Activated naive CD8-positive, alpha-beta T cell treated with anti-CD3 and anti-CD28 coated beads, Interleukin-2, amount 50 U/mL, for 24 hours (primary cell): ENCODE results near the gene AMPH.
A peak's percentile ranks its signal among the peaks of the same experiment; 100 is the strongest.

Experiments used
- ATAC-seq: fragments of 150-1000 bp; cut with Tn5 transposase; one replicate; pipeline ENCODE4 v1.10.0; 2021
- DNase-seq: peaks from one replicate; pipeline ENCODE4 v3.0.0; 2021
- H3K27ac Mint-ChIP-seq: one replicate; pipeline ENCODE4 v1.8.0; 2021; ENCODE audit warnings: mild to moderate bottlenecking, mixed read lengths
- H3K27me3 Mint-ChIP-seq: one replicate; pipeline ENCODE4 v1.8.0; 2021; ENCODE audit warnings: mixed read lengths
- H3K36me3 Mint-ChIP-seq: one replicate; pipeline ENCODE4 v1.8.0; 2021; ENCODE audit warnings: low read depth, mixed read lengths
- H3K4me1 Mint-ChIP-seq: one replicate; pipeline ENCODE4 v1.8.0; 2021; ENCODE audit warnings: mixed read lengths
- H3K4me3 Mint-ChIP-seq: one replicate; pipeline ENCODE4 v1.8.0; 2021; ENCODE audit warnings: mild to moderate bottlenecking, moderate library complexity, mixed read lengths
- H3K9me3 Mint-ChIP-seq: one replicate; pipeline ENCODE4 v1.8.0; 2021; ENCODE audit warnings: mixed read lengths

AMPH gene

DNA sequence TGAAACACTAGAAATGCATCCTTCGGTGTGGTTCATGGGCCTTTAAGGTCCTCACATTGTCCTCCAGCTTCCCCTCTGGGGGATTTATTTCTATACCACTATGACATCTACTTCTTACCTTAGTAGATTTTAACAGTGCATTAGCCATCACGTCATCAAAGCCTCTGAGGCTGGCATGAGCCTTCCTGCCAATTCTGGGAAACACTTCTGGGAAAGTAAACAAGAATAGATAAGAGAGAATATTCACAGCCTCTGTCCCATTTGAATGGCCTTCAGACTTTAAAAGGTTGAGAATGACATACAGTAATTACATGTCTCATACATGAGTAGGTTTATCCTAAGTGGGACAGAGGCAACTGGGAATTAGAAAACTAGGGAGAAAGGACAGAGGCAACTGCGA, 89.7 kb downstream of the AMPH start:
- H3K27me3 Mint-ChIP-seq = no peaks in the 10 kb centered on the region
- H3K27ac Mint-ChIP-seq = no peak overlapping the region
- no peaks in the 10 kb centered on the region for H3K36me3 Mint-ChIP-seq
- ATAC-seq (no peak), DNase-seq (no peak)
- no peak overlapping the region for H3K4me3 Mint-ChIP-seq
- H3K9me3 Mint-ChIP-seq = no peaks in the 10 kb centered on the region
- peaks cover 16% of the 10 kb centered on the region for H3K4me1 Mint-ChIP-seq

DNA sequence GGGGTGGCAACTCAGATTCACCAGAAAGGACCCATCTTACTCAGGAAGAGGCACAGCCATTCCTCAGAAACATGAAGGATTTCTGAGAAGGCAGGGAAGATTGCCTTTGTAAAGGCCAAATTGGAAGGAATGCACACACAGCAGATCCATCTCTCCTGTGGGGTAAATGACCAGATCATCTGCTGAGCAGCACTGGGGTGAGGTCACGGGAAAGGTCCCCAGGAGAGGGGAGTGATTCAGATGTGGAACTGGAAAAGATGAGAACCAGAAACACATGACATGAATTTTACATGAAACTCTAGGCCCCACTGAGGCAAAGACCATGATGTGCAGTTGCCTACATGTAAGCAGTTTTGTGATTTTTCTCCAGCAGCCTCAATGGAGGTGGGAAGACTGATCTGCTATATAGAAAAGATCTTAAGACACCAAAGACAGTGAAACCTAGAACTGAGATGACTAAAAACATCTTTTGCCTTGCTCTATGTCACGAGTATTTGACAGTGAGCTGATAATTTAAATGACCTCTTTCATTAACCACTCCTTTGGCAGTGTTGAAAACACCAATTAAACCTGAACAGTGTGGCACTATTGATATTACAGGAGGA, 91.6 kb downstream of the AMPH start:
- H3K36me3 Mint-ChIP-seq = no peaks in the 10 kb centered on the region
- DNase-seq (no peak), ATAC-seq (peak; percentile 51)
- H3K27ac Mint-ChIP-seq = no peak overlapping the region
- no peak overlapping the region for H3K4me3 Mint-ChIP-seq
- H3K4me1 Mint-ChIP-seq = peaks cover 16% of the 10 kb centered on the region
- no peaks in the 10 kb centered on the region for H3K27me3 Mint-ChIP-seq
- no peaks in the 10 kb centered on the region for H3K9me3 Mint-ChIP-seq

DNA sequence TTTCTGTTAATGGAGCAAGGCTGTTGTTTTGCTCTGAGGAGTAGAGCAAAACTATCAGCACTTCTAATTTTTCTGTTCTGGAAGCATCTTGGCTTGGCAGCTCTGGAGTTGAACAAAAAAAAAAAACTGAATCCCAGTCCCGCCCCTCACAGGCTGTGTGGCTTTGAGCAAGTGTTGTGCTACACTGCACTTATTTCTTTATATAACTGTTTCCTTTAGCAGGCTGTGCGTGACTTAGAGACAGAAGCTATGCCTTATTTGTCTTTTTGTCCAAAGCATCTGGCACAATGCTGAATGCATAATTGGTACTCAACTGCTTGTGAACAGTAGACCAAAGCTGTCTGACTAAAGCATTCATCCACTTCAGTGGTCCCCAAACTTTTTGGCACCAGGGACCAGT, 96.1 kb downstream of the AMPH start:
- Mint-ChIP-seq H3K9me3 (no peaks in the 10 kb centered on the region), H3K4me3 (no peak overlapping the region), H3K27ac (no peak overlapping the region), H3K36me3 (no peaks in the 10 kb centered on the region), H3K4me1 (peaks cover 10% of the 10 kb centered on the region), H3K27me3 (no peaks in the 10 kb centered on the region)
- DNase-seq = no peak
- ATAC-seq = no peak

DNA sequence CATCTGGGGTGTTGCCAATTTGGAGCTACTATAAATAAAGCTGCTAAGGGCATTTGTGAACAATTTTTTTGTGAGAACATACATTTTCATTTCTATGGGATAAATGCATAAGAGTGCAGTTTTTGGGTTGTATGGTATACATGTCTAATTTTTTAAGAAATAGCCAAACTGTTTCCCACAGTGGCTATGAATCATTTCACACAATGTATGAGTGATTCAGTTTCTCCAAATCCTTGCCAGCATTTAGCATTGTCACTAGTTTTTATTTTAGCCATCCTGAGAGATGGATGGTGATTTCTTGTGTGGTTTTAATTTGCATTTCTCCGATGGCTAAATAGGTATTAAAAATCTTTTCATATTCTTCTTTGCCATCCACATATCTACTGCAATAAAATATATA, 105.3 kb downstream of the AMPH start:
- Mint-ChIP-seq H3K27ac (no peak overlapping the region), H3K27me3 (no peaks in the 10 kb centered on the region), H3K9me3 (no peaks in the 10 kb centered on the region), H3K4me1 (no peaks in the 10 kb centered on the region), H3K36me3 (no peaks in the 10 kb centered on the region), H3K4me3 (no peak overlapping the region)
- DNase-seq = no peak
- ATAC-seq = peak; percentile 59

DNA sequence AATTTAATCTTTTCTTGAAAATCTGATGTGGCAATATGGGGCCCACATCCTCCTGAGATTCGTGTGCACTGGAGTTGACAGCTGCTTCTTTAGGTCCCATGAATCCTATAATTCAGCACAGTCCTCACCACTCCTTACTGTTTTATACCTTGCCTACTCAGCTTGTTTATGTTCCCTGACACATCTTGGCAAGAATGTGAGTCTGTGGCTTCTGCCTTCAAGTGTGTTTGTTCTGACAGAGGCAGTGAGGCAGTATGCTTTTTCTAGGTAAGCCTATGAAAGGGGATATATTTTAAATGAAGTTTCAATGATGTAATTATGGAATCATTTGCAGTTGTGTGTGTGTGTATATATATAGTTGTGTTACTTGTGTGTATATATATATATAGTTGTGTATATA, 106.4 kb downstream of the AMPH start:
- DNase-seq (no peak), ATAC-seq (no peak)
- Mint-ChIP-seq H3K27ac (no peak overlapping the region), H3K4me3 (no peak overlapping the region), H3K9me3 (no peaks in the 10 kb centered on the region), H3K36me3 (no peaks in the 10 kb centered on the region), H3K4me1 (no peaks in the 10 kb centered on the region), H3K27me3 (peaks cover 2% of the 10 kb centered on the region)

DNA sequence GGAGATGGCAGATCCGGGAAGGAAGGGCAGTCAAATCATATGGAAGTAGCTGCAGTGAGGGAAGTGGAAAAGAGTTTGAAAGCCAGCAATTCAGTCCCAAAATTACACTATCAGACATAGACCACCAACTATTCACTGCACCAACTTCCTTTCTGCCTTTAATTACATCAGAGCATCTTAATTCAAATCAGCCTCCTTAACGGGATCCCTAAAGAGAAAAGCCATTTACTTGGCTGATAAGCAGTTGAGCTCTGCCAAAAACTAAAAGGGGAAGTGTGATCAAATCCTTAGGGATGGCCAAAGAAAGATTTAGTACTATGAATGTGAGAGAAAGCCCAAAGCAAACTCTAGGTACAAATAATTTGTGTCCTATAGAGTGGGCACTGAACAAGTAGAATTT, 110.4 kb downstream of the AMPH start:
- no peaks in the 10 kb centered on the region for H3K4me1 Mint-ChIP-seq
- H3K27me3 Mint-ChIP-seq = peaks cover 2% of the 10 kb centered on the region
- no peak for ATAC-seq
- no peak for DNase-seq
- H3K9me3 Mint-ChIP-seq = peaks cover 2% of the 10 kb centered on the region
- no peak overlapping the region for H3K27ac Mint-ChIP-seq
- no peak overlapping the region for H3K4me3 Mint-ChIP-seq
- H3K36me3 Mint-ChIP-seq = no peaks in the 10 kb centered on the region

DNA sequence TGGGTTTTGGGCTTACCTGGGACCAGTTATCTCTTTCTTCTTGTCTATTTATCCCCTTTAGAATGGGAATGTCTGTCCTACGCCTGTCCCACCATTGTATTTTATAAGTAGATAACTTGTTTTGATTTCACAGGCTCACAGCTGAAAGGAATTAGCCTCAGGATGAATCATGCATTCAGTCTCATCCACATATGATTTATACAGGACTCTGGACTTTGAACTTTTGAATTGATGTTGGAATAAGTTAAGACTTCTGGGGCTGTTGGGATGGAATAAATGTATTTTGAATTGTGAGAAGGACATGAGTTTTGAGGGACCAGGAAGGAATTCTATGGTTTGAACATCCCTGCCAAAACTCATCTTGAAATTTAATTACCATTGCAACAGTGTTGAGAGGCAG, 112.6 kb downstream of the AMPH start:
- DNase-seq = no peak
- Mint-ChIP-seq H3K27ac (no peak overlapping the region), H3K4me3 (no peak overlapping the region), H3K9me3 (peaks cover 8% of the 10 kb centered on the region), H3K27me3 (peaks cover 2% of the 10 kb centered on the region), H3K36me3 (no peaks in the 10 kb centered on the region), H3K4me1 (no peaks in the 10 kb centered on the region)
- ATAC-seq = no peak

DNA sequence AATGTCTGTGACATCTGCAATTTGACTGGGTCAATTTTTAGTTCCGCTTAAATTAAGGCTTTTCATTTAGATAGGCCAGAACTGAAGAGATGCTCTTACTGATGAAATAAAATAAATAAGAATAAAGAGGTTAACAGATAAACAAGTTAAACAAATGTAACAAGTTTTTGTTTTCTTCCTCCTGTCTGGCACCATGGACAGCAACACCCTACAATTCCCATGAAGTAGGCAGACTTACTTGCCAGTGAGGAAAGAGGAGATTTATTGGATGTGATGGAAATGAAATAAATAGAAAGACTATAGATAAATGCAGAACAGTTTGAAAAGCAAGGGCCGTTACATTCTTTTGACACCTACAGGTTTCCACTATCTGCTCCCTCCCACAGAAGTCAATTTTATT, 118.5 kb downstream of the AMPH start:
- no peak overlapping the region for H3K4me3 Mint-ChIP-seq
- no peak for DNase-seq
- no peak for ATAC-seq
- H3K9me3 Mint-ChIP-seq = peaks cover 8% of the 10 kb centered on the region
- no peaks in the 10 kb centered on the region for H3K4me1 Mint-ChIP-seq
- no peak overlapping the region for H3K27ac Mint-ChIP-seq
- H3K36me3 Mint-ChIP-seq = no peaks in the 10 kb centered on the region
- no peaks in the 10 kb centered on the region for H3K27me3 Mint-ChIP-seq

DNA sequence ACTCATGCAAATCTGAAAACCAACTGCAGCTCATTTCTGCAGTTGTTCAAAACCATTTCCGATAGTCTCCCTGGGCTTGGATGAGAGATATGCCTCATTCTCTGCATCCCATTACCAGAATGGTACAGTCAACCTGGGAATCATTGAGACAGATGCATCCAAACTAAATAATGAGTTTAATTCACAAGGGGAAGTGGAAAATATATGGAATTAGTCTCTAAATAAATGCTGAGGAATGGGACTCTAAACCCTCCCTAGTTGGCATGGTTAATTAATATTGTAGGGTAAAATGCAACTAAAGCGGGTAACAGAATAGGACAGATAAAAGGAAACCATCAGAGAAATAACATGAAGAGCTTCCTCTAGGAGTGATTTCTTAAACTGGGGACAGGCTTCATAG, 118.9 kb downstream of the AMPH start:
- peaks cover 8% of the 10 kb centered on the region for H3K9me3 Mint-ChIP-seq
- DNase-seq (no peak), ATAC-seq (no peak)
- H3K4me3 Mint-ChIP-seq = no peak overlapping the region
- H3K36me3 Mint-ChIP-seq = no peaks in the 10 kb centered on the region
- no peaks in the 10 kb centered on the region for H3K27me3 Mint-ChIP-seq
- no peak overlapping the region for H3K27ac Mint-ChIP-seq
- no peaks in the 10 kb centered on the region for H3K4me1 Mint-ChIP-seq

DNA sequence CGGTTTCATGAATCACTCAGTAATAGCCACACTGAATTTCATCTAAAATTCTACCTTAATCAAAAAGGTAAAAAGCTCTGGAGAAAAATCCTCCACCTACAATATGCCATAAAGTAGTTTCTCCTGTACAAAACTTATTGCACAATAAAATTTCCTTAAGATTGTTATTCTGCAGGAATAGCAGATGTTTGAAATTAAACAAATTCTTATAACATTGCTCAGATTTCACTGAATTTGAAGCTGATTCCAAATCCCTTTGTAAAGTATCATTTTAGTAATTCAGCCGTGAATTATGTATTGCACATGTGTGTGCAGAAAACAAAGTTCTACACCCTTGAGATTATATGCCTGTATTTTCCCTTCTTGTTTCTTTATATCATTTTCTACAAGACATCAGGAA, 123.8 kb downstream of the AMPH start:
- Mint-ChIP-seq H3K36me3 (no peaks in the 10 kb centered on the region), H3K4me3 (no peak overlapping the region), H3K4me1 (no peaks in the 10 kb centered on the region), H3K27me3 (peaks cover 2% of the 10 kb centered on the region), H3K9me3 (no peaks in the 10 kb centered on the region), H3K27ac (no peak overlapping the region)
- DNase-seq (no peak), ATAC-seq (no peak)

DNA sequence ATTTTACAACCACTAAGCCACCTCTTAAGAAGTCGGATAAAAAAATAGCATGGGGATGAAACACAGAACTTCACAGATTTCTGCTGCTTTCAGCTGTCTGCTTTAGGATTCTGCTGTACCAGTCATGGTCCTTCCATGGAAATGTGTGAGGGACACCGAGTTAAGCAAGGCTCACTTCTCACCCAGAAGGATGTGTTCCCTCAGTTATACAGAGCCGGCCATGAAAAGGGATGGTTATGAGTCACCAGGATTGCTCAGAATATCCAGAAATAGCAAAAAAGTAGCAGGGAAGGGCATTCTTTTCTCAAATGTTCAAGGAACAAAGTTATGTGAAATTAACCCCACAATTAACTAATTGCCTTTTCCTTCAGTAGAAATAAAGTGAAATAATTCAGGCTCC, 124.4 kb downstream of the AMPH start:
- no peaks in the 10 kb centered on the region for H3K36me3 Mint-ChIP-seq
- no peak overlapping the region for H3K27ac Mint-ChIP-seq
- ATAC-seq (no peak), DNase-seq (no peak)
- peaks cover 2% of the 10 kb centered on the region for H3K27me3 Mint-ChIP-seq
- no peaks in the 10 kb centered on the region for H3K9me3 Mint-ChIP-seq
- no peak overlapping the region for H3K4me3 Mint-ChIP-seq
- no peaks in the 10 kb centered on the region for H3K4me1 Mint-ChIP-seq

DNA sequence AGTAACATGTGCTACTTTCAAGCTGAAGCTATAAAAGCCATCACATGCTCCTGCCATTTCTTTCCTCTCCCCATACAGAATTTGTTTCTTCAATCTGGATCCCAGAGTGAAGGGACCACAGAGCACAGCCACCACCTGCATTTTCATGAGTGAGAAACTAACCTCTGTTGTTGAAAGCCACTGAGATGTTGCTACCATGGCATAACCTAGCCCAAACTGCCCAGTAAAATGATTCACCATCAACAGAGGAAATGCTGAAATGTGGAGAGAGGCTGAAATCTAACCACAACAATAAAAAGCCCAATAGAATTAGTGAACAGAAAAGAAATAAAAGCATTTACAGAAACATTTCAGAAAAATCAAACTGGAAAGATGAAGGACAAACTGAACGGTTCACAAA, 125.2 kb downstream of the AMPH start:
- DNase-seq (no peak), ATAC-seq (no peak)
- H3K4me3 Mint-ChIP-seq = no peak overlapping the region
- H3K36me3 Mint-ChIP-seq = no peaks in the 10 kb centered on the region
- H3K4me1 Mint-ChIP-seq = no peaks in the 10 kb centered on the region
- H3K27ac Mint-ChIP-seq = no peak overlapping the region
- H3K27me3 Mint-ChIP-seq = peaks cover 2% of the 10 kb centered on the region
- no peaks in the 10 kb centered on the region for H3K9me3 Mint-ChIP-seq

DNA sequence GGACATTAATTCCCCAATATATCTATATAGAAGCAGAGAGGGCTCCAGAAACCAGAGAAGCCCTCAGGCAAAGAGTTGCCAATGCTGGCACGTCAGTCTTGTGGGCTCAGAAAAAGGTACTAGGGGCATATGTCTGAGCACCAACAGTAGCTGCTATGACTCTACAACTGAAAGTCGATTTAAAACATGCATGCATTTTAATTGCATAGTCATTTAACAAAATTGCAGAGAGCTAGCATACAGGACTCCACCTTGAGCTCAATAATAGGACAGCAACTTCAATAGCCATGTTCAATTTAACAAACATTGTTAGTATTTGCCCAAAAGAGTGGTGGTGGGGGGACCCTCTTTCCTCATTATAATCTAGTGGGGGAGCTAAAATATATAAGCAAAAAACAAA, 126.5 kb downstream of the AMPH start:
- DNase-seq = no peak
- no peak overlapping the region for H3K4me3 Mint-ChIP-seq
- no peaks in the 10 kb centered on the region for H3K4me1 Mint-ChIP-seq
- no peaks in the 10 kb centered on the region for H3K9me3 Mint-ChIP-seq
- H3K27ac Mint-ChIP-seq = no peak overlapping the region
- H3K36me3 Mint-ChIP-seq = no peaks in the 10 kb centered on the region
- H3K27me3 Mint-ChIP-seq = peaks cover 2% of the 10 kb centered on the region
- no peak for ATAC-seq

DNA sequence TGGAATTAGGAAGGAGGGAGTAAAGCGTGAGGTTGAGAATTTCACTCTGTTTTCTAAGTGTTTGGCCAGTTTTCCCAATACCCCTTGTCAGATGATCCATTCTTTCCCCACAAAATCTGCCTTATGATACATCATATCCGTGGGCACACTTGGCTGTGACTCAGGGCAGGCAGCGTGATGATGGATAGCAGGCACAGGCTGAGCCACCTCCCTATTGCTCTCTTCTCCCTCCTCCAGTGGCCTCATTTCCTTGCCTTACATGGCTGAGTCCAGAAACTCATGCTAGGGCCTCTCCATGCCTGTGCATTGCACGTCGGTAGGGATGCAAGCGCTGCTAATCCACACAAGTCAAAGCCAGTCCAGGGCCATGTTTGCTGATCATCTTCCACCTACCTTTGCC, 128.3 kb downstream of the AMPH start:
- no peaks in the 10 kb centered on the region for H3K36me3 Mint-ChIP-seq
- no peak overlapping the region for H3K27ac Mint-ChIP-seq
- H3K4me1 Mint-ChIP-seq = no peaks in the 10 kb centered on the region
- peaks cover 5% of the 10 kb centered on the region for H3K27me3 Mint-ChIP-seq
- DNase-seq = no peak
- H3K4me3 Mint-ChIP-seq = no peak overlapping the region
- no peak for ATAC-seq
- no peaks in the 10 kb centered on the region for H3K9me3 Mint-ChIP-seq

DNA sequence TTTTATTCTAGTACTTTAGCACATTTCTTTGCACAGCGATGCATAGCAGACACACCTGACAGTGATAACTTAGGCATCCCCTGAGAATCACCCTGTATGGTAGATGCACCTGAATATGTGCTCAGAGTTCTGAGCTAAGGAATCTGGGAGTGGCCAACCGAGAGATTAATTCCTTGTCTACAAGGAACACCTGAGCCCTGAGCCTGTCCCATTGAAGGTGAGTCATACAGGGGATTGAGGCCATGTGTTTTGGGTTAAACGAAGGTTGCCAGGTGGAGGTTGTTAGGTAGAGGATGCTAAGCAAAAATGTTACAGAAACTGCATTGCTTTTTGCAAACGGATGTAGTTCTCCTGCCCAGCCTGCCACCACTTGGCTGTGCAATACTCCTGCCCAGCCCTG, 128.9 kb downstream of the AMPH start:
- Mint-ChIP-seq H3K9me3 (no peaks in the 10 kb centered on the region), H3K27me3 (peaks cover 8% of the 10 kb centered on the region), H3K4me1 (no peaks in the 10 kb centered on the region), H3K4me3 (no peak overlapping the region), H3K27ac (no peak overlapping the region), H3K36me3 (no peaks in the 10 kb centered on the region)
- ATAC-seq = no peak
- no peak for DNase-seq

DNA sequence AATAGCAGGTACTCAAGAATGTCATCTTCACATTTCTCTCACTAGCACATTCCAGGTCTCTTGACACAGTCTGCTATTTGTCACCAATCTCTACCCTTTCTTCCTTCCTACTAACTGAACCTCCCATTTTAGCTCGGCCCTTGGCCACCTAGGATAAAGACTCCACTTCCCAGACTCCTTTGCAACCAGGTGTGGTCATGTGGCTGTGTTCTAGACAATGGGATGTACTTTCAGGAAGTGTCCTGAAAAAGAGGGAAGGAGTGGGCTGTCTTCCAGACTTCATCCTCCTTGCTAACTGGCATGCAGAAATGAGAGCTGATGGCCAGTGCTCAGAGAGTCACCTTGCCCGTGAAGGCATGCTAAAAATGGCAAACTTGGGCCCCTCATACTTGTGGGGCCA, 139.2 kb downstream of the AMPH start:
- H3K36me3 Mint-ChIP-seq = no peaks in the 10 kb centered on the region
- no peak for ATAC-seq
- no peak overlapping the region for H3K27ac Mint-ChIP-seq
- no peaks in the 10 kb centered on the region for H3K9me3 Mint-ChIP-seq
- no peaks in the 10 kb centered on the region for H3K4me1 Mint-ChIP-seq
- peaks cover 5% of the 10 kb centered on the region for H3K27me3 Mint-ChIP-seq
- no peak for DNase-seq
- no peak overlapping the region for H3K4me3 Mint-ChIP-seq
